Vein endothelial cell (primary cell): Measurements from ENCODE around the gene CNP. TPM values are rescaled to one million over a fixed set of nuclear protein-coding genes. Genes with fewer than 3 reads are reported as not detected.

ENCODE experiments used
- total RNA-seq: library from RNA; depleted of rRNA; stranded (reverse); fragments of >200 nt; gene quantifications from 2 replicates; pipeline ENCODE4 v1.2.3, GENCODE V29; 2012

Gene CNP
- total RNA-seq, result 67.6 and 77.7 TPM in 2 replicates

GRCh38 chr17:41966463-41967140, at the start of gene CNP:
Gene CNP (plus strand): TSS chr17:41966795. CDS start chr17:41966885, 90 bp downstream.

GRCh38 chr17:41918314-41919164, 48.1 kb upstream of the CNP start, which contains the start of gene ACLY:
Gene ACLY (minus strand): TSS chr17:41918951. CDS start chr17:41913873, 5,078 bp downstream.

GRCh38 chr17:41930009-41930832, 36.4 kb upstream of the CNP start, which contains the start of gene ODAD4:
Gene ODAD4 (plus strand): TSS chr17:41930617. CDS start chr17:41930724, 107 bp downstream.

GRCh38 chr17:42016941-42017865, 50.6 kb downstream of the CNP start, which contains the start of gene DNAJC7:
Gene DNAJC7 (minus strand): TSS chr17:42017439. CDS start chr17:42017416, 23 bp downstream.

GRCh38 chr17:42019509-42020404, 53.2 kb downstream of the CNP start, which contains the start of gene NKIRAS2:
Gene NKIRAS2 (plus strand): TSS chr17:42020090. CDS start chr17:42021578, 1,488 bp downstream.

Other genes starting within 250 kb of the CNP start
- gene HAP1, start 232.2 kb upstream of the CNP start, total RNA-seq, result under 0.01 and 0.29 TPM in 2 replicates
- gene JUP, start 180.1 kb upstream of the CNP start, total RNA-seq, result 258 and 336 TPM in 2 replicates
- 42.4 and 69.2 TPM in 2 replicates for gene P3H4, start 154.8 kb upstream of the CNP start, total RNA-seq
- 140 and 194 TPM in 2 replicates for gene FKBP10, start 153.8 kb upstream of the CNP start, total RNA-seq
- gene NT5C3B, start 130.6 kb upstream of the CNP start, total RNA-seq, result 70.6 and 93.2 TPM in 2 replicates
- gene KLHL10, start 129.0 kb upstream of the CNP start, total RNA-seq, result not detected in 2 replicates
- gene KLHL11, start 101.4 kb upstream of the CNP start, total RNA-seq, result 29.8 and 32.7 TPM in 2 replicates
- 255 and 317 TPM in 2 replicates for gene ACLY, start 47.8 kb upstream of the CNP start, total RNA-seq
- 0.33 and 0.38 TPM in 2 replicates for gene ODAD4, start 36.2 kb upstream of the CNP start, total RNA-seq
- gene DNAJC7, start 50.6 kb downstream of the CNP start, total RNA-seq, result 74.8 and 84.3 TPM in 2 replicates
- gene NKIRAS2, start 53.3 kb downstream of the CNP start, total RNA-seq, result 75.2 and 84.6 TPM in 2 replicates
- gene C17orf113, start 83.8 kb downstream of the CNP start, total RNA-seq, result 0.29 and 0.33 TPM in 2 replicates
- not detected in 2 replicates for gene ZNF385C, start 131.7 kb downstream of the CNP start, total RNA-seq
- gene DHX58, start 145.9 kb downstream of the CNP start, total RNA-seq, result 2.6 and 3.4 TPM in 2 replicates
- 15.5 and 16.0 TPM in 2 replicates for gene KAT2A, start 154.6 kb downstream of the CNP start, total RNA-seq
- gene HSPB9, start 156.0 kb downstream of the CNP start, total RNA-seq, result not detected in 2 replicates
- 187 and 210 TPM in 2 replicates for gene RAB5C, start 188.2 kb downstream of the CNP start, total RNA-seq
- gene KCNH4, start 214.3 kb downstream of the CNP start, total RNA-seq, result under 0.01 TPM in 1 of 2 replicates, not detected in the other
- not detected in 2 replicates for gene HCRT, start 218.7 kb downstream of the CNP start, total RNA-seq
- 12.4 and 15.0 TPM in 2 replicates for gene GHDC, start 227.7 kb downstream of the CNP start, total RNA-seq